Endothelial cell of umbilical vein (primary cell): ENCODE results near the gene TESPA1. TPM values are rescaled to one million over a fixed set of nuclear protein-coding genes. Genes with fewer than 3 reads are reported as not detected.

Experiments used
- BruUV-seq: library from RNA; stranded (reverse); fragments of 400-500 nt; replicated peaks from 2 replicates; lab custom pipeline; 2021; lab: Mats Ljungman, UMichigan
- CTCF ChIA-PET: fragments of 300-600, 350-600 bp; sonication (Branson Sonifier 250); formaldehyde crosslinking; loops from one replicate; lab custom pipeline; 2021; ENCODE audit warnings: antibody characterized with exemption, inconsistent platforms; lab: Charles Lee
- POLR2A ChIA-PET: fragments of 300-600, 350-600 bp; sonication (Branson Sonifier 250); formaldehyde crosslinking; loops from one replicate; lab custom pipeline; 2021; ENCODE audit warnings: antibody characterized with exemption, inconsistent platforms; lab: Charles Lee
- DNase-seq: peaks from one replicate; pipeline ENCODE4 v3.0.0-alpha.2; 2011; ENCODE audit warnings: low read depth, low spot score
- FAIRE-seq: peaks from 2 replicates; lab custom pipeline; 2011; peaks lifted over from hg19 to GRCh38; lab: Jason Lieb, UNC
- H2AFZ ChIP-seq: 2 replicates; pipeline ENCODE4 v1.6.0; 2012; ENCODE audit warnings: low read depth, low read length, control low read depth, inconsistent platforms
- H3K27ac ChIP-seq: 2 replicates; pipeline ENCODE4 v1.5.1; 2011; ENCODE audit warnings: low read depth, mild to moderate bottlenecking, control low read depth, low read length, moderate library complexity; ENCODE audit not compliant: insufficient read depth
- H3K27me3 ChIP-seq, 2 experiments: 2 replicates each; pipeline versions ENCODE4 v1.6.0 to v1.6.1; 2011; ENCODE audit warnings: low read length in 2 of 2, mixed read lengths in 1 of 2; ENCODE audit not compliant: control insufficient read depth in 2 of 2, insufficient read depth in 2 of 2
- H3K36me3 ChIP-seq, 2 experiments: 2 replicates in 1 of 2; 3 replicates in 1 of 2; pipeline ENCODE4 v1.5.1; 2011; ENCODE audit warnings: low read length in 2 of 2, mild to moderate bottlenecking in 1 of 2, moderate library complexity in 1 of 2; ENCODE audit not compliant: control insufficient read depth in 2 of 2, insufficient read depth in 2 of 2; ENCODE audit errors: extremely low read depth in 1 of 2
- H3K4me1 ChIP-seq: 3 replicates; pipeline ENCODE4 v1.5.1; 2011; ENCODE audit warnings: mild to moderate bottlenecking, low read length; ENCODE audit not compliant: control insufficient read depth, insufficient read depth; ENCODE audit errors: extremely low read depth
- H3K4me2 ChIP-seq: 2 replicates; pipeline ENCODE4 v1.6.1; 2011; ENCODE audit warnings: low read length, control low read depth, mixed read lengths; ENCODE audit not compliant: insufficient read depth
- H3K4me3 ChIP-seq, 3 experiments: fragments of 200-600 bp in 1 of 3; sonication (generic), shearing (Covaris generic) in 1 of 3; replicated peaks in 1 of 3; 2 replicates each; pipeline ENCODE4 v1.5.1; 2011 to 2016; ENCODE audit warnings: control low read depth in 3 of 3, low read length in 3 of 3, mild to moderate bottlenecking in 2 of 3, inconsistent platforms in 1 of 3, low read depth in 1 of 3, moderate library complexity in 1 of 3; ENCODE audit not compliant: insufficient read depth in 1 of 3
- H3K79me2 ChIP-seq: 2 replicates; pipeline ENCODE4 v1.6.0; 2012; ENCODE audit warnings: low read length, inconsistent platforms; ENCODE audit not compliant: control insufficient read depth, insufficient read depth
- H3K9ac ChIP-seq: replicated peaks from 2 replicates; pipeline ENCODE3; 2011; ENCODE audit warnings: low read length, control low read depth; ENCODE audit not compliant: insufficient read depth; ENCODE audit errors: extremely low read depth
- H3K9me1 ChIP-seq: replicated peaks from 3 replicates; pipeline ENCODE4 v1.6.0; 2011; ENCODE audit warnings: mild to moderate bottlenecking, low read length; ENCODE audit not compliant: control insufficient read depth, insufficient read depth; ENCODE audit errors: extremely low read depth
- H3K9me3 ChIP-seq: replicated peaks from 2 replicates; pipeline ENCODE4 v1.5.1; 2012; ENCODE audit warnings: low read length, inconsistent platforms; ENCODE audit not compliant: control insufficient read depth, insufficient read depth
- H4K20me1 ChIP-seq: replicated peaks from 2 replicates; pipeline ENCODE3; 2011; ENCODE audit warnings: mild to moderate bottlenecking, low read length; ENCODE audit not compliant: control insufficient read depth, insufficient read depth; ENCODE audit errors: extremely low read depth
- CTCF ChIP-seq, 2 donors: IDR thresholded peaks; 1 replicate in 1 of 2; 2 replicates in 1 of 2; pipeline ENCODE4 v1.5.1; 2011; ENCODE audit warnings: low read length in 2 of 2, mild to moderate bottlenecking in 2 of 2, moderate library complexity in 2 of 2, control low read depth in 1 of 2, inconsistent platforms in 1 of 2, low read depth in 1 of 2; ENCODE audit not compliant: insufficient read depth in 1 of 2; ENCODE audit errors: extremely low read depth in 1 of 2
- EZH2 ChIP-seq: IDR thresholded peaks from 2 replicates; pipeline ENCODE4 v1.6.1; 2012; ENCODE audit warnings: borderline replicate concordance, low read depth, mild to moderate bottlenecking, moderate library complexity, low read length, inconsistent platforms; ENCODE audit not compliant: severe bottlenecking
- FOS ChIP-seq: IDR thresholded peaks from 2 replicates; pipeline ENCODE4 v1.6.1; 2011; ENCODE audit warnings: mild to moderate bottlenecking, low read length, moderate library complexity, borderline replicate concordance; ENCODE audit not compliant: insufficient read depth
- GATA2 ChIP-seq: IDR thresholded peaks from 2 replicates; pipeline ENCODE4 v1.7.0; 2011; ENCODE audit warnings: low read depth, mild to moderate bottlenecking, moderate library complexity, mixed read lengths, low read length; ENCODE audit not compliant: insufficient read length, insufficient read depth
- JUN ChIP-seq: IDR thresholded peaks from 2 replicates; pipeline ENCODE4 v1.6.1; 2011; ENCODE audit warnings: borderline replicate concordance, low read depth; ENCODE audit not compliant: insufficient read length, insufficient read depth
- MYC ChIP-seq: IDR thresholded peaks from one replicate; pipeline ENCODE4 v1.6.1; 2011; ENCODE audit warnings: mild to moderate bottlenecking, low read depth, low read length
- POLR2A ChIP-seq: IDR thresholded peaks from 2 replicates; pipeline ENCODE4 v1.6.1; 2012; ENCODE audit warnings: low read depth, mild to moderate bottlenecking, control low read depth, low read length
- POLR2AphosphoS5 ChIP-seq: IDR thresholded peaks from 2 replicates; pipeline ENCODE4 v1.6.1; 2012; ENCODE audit warnings: low read depth, mild to moderate bottlenecking, control low read depth, low read length, moderate library complexity; ENCODE audit not compliant: insufficient read depth
- dilution Hi-C: fragments of 300-500 bp; cut with MboI; formaldehyde crosslinking; loops from one replicate; pipeline ENCODE4 v1.15.0; 2019; ENCODE audit warnings: low sequenced_read_pairs; ENCODE audit not compliant: extremely low pct_ligation_motif_present
- intact Hi-C: fragments of 100-400 bp; cut with micrococcal nuclease; formaldehyde crosslinking; loops from one replicate; pipeline ENCODE4 v1.10.0; 2022
- polyA plus RNA-seq, 4 experiments: library from polyadenylated mRNA; depleted of rRNA in 3 of 4; stranded (reverse) in 3 of 4; unstranded in 1 of 4; fragments of >200 nt; gene quantifications; 2 replicates each; pipeline versions ENCODE4 v1.2.1 to v1.2.3, GENCODE V29; 2011 to 2012; ENCODE audit warnings: missing spikeins in 1 of 4
- total RNA-seq: library from RNA; stranded (reverse); gene quantifications from 2 replicates; pipeline ENCODE4 v1.2.3, GENCODE V29; 2021
- TF ChIP-seq, protein P1 (sequence below): IDR thresholded peaks from 2 replicates; pipeline ENCODE4 v1.6.1; 2011; ENCODE audit not compliant: insufficient read depth, insufficient read length

TESPA1 gene
- total and polyA plus RNA-seq, 2 donors (not counting 3 experiments of a cell fraction or from before 2014, with no cell fraction given), result not detected

DNA sequence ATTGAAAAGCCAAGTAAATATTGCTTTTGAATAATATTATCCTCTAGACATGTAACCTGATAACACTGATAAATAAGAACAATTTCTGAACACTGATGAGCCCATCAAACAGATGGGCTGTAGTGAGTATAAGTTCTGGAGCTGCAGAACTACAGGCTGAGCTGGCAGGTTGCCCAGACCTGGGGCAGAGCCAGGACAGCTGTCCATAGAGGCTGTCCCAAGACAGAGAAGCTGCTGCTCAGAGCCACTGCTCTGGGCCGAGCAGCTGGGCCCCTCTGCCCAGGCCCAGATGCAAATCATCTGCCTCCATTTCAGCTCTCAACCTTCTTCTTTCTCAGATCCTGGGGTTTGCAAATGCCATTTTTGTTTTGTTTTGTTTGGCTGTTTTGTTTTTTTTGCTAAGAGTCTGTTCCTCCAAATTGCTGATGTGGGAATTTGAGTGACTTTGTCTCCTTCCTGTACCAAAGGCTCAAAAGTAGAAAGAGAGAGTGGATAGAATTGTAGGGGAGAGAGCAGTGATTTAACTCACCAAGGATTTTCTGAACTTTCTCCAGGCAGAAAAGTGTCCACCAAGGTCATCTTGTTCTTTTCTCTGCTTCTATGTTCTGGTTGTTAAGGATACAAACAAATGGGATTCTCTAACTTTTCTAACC is 4.0 kb upstream of the TESPA1 start:
- no TSS peak for BruUV-seq
- Histone ChIP-seq H3K79me2 (no peaks in the 10 kb centered on the region), H3K36me3 (no peaks in the 10 kb centered on the region), H3K4me1 (no peaks in the 10 kb centered on the region), H3K9me1 (no peaks in the 10 kb centered on the region), H4K20me1 (no peaks in the 10 kb centered on the region), H3K4me3 (no peak overlapping the region), H3K27me3 (peaks cover 0 to 4% of the 10 kb centered on the region in 2 experiments), H3K27ac (no peak overlapping the region), H3K9me3 (no peaks in the 10 kb centered on the region), H3K4me2 (no peak overlapping the region), H2AFZ (no peak overlapping the region), H3K9ac (no peak overlapping the region)
- POLR2A ChIA-PET, result no interaction called here
- DNase-seq, result peak; percentile 30
- intact Hi-C loops (no loop called here), dilution Hi-C loops (no loop called here)
- TF ChIP-seq POLR2AphosphoS5, result no peak
- no peak for TF ChIP-seq POLR2A
- TF ChIP-seq EZH2, result no peak
- no peak for TF ChIP-seq GATA2
- TF ChIP-seq, protein P1, sequence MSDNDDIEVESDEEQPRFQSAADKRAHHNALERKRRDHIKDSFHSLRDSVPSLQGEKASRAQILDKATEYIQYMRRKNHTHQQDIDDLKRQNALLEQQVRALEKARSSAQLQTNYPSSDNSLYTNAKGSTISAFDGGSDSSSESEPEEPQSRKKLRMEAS, result no peak
- no peak for TF ChIP-seq MYC
- TF ChIP-seq FOS, result no peak
- TF ChIP-seq CTCF (IDR thresholded peaks at IDR 0.05; ENCODE audit: extremely low read depth in 1 of 2, insufficient read depth in 1 of 2, low read depth in 1 of 2, low read length in 2 of 2), result no peak
- no peak for TF ChIP-seq JUN
- CTCF ChIA-PET, result interaction anchor here (0.9 to 1.1 kb wide), 2 partner anchors 80 to 126 kb away, joined by 3 read pairs; no protein-coding TSS in a partner anchor
- FAIRE-seq, result no peak
